HepG2 (cell line): ENCODE results near the gene TMEM79. TPM values are rescaled to one million over a fixed set of nuclear protein-coding genes. Genes with fewer than 3 reads are reported as not detected.

ENCODE experiments used
- AGO2 ChIP-seq: fragments of 200-400 bp; formaldehyde crosslinking; optimal IDR thresholded peaks from 2 replicates; pipeline ENCODE3; 2017; ENCODE audit warnings: mild to moderate bottlenecking, low read depth, low read length, moderate library complexity
- MEF2D ChIP-seq: sonication (generic); formaldehyde crosslinking; IDR thresholded peaks from 2 replicates; pipeline ENCODE4 v1.5.1; 2020; ENCODE audit warnings: mild to moderate bottlenecking, missing genetic modification reagents
- MTA1 ChIP-seq: sonication (generic); formaldehyde crosslinking; IDR thresholded peaks from 2 replicates; pipeline ENCODE4 v1.4.0; 2020; ENCODE audit warnings: missing genetic modification reagents, mild to moderate bottlenecking, borderline replicate concordance
- PPARG ChIP-seq: conservative IDR thresholded peaks from 2 replicates; pipeline ENCODE4 v1.6.1; 2016; ENCODE audit warnings: missing biosample characterization, missing genetic modification reagents
- ZFP41 ChIP-seq: sonication (generic); formaldehyde crosslinking; IDR thresholded peaks from 2 replicates; pipeline ENCODE4 v1.4.0; 2020; ENCODE audit warnings: mild to moderate bottlenecking, missing genetic modification reagents, borderline replicate concordance
- ZFX ChIP-seq: sonication (generic); formaldehyde crosslinking; IDR thresholded peaks from 2 replicates; pipeline ENCODE4 v1.4.0; 2020; ENCODE audit warnings: mild to moderate bottlenecking, low read depth, missing genetic modification reagents, moderate library complexity
- ZMYM2 ChIP-seq: sonication (generic); formaldehyde crosslinking; IDR thresholded peaks from 2 replicates; pipeline ENCODE4 v1.8.0; 2022; ENCODE audit warnings: mild to moderate bottlenecking, missing genetic modification reagents
- ZNF253 ChIP-seq: sonication (generic); formaldehyde crosslinking; IDR thresholded peaks from 2 replicates; pipeline ENCODE4 v1.8.0; 2022; ENCODE audit warnings: mild to moderate bottlenecking, missing genetic modification reagents, borderline replicate concordance
- ZNF292 ChIP-seq: sonication (generic); formaldehyde crosslinking; IDR thresholded peaks from 2 replicates; pipeline ENCODE4 v1.8.1; 2022; ENCODE audit warnings: mild to moderate bottlenecking, low read depth, missing genetic modification reagents, borderline replicate concordance
- ZNF432 ChIP-seq: sonication (generic); formaldehyde crosslinking; IDR thresholded peaks from 2 replicates; pipeline ENCODE4 v1.5.0; 2020; ENCODE audit warnings: missing genetic modification reagents, mild to moderate bottlenecking, borderline replicate concordance
- polyA plus RNA-seq, 8 experiments: library from polyadenylated mRNA; depleted of rRNA in 3 of 8; stranded (reverse) in 7 of 8; unstranded in 1 of 8; fragments of >200 nt; fragmentation: Illumina TruSeq in 4 of 8; extraction: Trizol in 4 of 8; gene quantifications; 2 replicates each; pipeline versions ENCODE4 v1.2.1 to v1.2.3, GENCODE V29; 2011 to 2016; ENCODE audit warnings: low read depth in 4 of 8, missing spikeins in 1 of 8, mixed read lengths in 1 of 8; ENCODE audit not compliant: insufficient read depth in 1 of 8
- total RNA-seq, 5 experiments: library from RNA; depleted of rRNA; stranded (reverse); fragments of >200 nt; fragmentation: Illumina TruSeq; extraction: Trizol; gene quantifications; 2 replicates each; pipeline ENCODE4 v1.2.3, GENCODE V29; 2016; ENCODE audit warnings: low read depth in 1 of 5
- TF ChIP-seq, protein P1 (sequence below): sonication (generic); formaldehyde crosslinking; IDR thresholded peaks from 2 replicates; pipeline ENCODE4 v1.5.0; 2020; ENCODE audit warnings: missing genetic modification reagents
- TF ChIP-seq, protein P2 (sequence below): sonication (generic); formaldehyde crosslinking; IDR thresholded peaks from 2 replicates; pipeline ENCODE4 v1.8.0; 2023; ENCODE audit warnings: mild to moderate bottlenecking, missing genetic modification reagents
- TF ChIP-seq, protein P3 (sequence below): sonication (generic); formaldehyde crosslinking; IDR thresholded peaks from 2 replicates; pipeline ENCODE4 v1.5.1; 2020; ENCODE audit warnings: mild to moderate bottlenecking, missing genetic modification reagents, moderate library complexity
- TF ChIP-seq, protein P4 (sequence below): sonication (generic); formaldehyde crosslinking; IDR thresholded peaks from 2 replicates; pipeline ENCODE4 v1.5.0; 2020; ENCODE audit warnings: missing genetic modification reagents, mild to moderate bottlenecking, borderline replicate concordance
- TF ChIP-seq, protein P5 (sequence below): sonication (generic); formaldehyde crosslinking; IDR thresholded peaks from 2 replicates; pipeline ENCODE4 v1.4.0; 2020; ENCODE audit warnings: low read depth, mild to moderate bottlenecking, missing genetic modification reagents

Gene TMEM79
- total and polyA plus RNA-seq, 2 of the 13 experiments (the other 11 are each of a cell fraction or from before 2014, with no cell fraction given), result 1.2 to 1.9 TPM

DNA sequence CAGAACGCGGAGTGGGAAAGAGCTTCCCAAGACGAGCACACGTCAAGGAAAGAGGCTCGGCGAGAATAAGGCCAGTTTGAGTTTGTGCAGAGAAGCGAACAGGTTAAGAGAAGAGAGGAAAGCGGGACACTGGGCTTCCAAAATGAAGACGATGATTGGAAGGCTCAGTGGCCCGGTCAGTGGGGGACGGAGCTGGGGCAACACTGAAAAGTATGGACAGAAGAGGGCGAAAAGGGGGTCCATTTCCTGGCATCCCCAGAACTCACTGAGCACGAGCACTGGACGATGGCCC lies 53.7 kb downstream of the TMEM79 start (continued):
- TF ChIP-seq MEF2D (CRISPR knock-in tag), result no peak
- no peak; the same call in 1 of the 2 replicates for TF ChIP-seq ZFP41
- TF ChIP-seq AGO2, result peak; percentile 49
- TF ChIP-seq, protein P1, sequence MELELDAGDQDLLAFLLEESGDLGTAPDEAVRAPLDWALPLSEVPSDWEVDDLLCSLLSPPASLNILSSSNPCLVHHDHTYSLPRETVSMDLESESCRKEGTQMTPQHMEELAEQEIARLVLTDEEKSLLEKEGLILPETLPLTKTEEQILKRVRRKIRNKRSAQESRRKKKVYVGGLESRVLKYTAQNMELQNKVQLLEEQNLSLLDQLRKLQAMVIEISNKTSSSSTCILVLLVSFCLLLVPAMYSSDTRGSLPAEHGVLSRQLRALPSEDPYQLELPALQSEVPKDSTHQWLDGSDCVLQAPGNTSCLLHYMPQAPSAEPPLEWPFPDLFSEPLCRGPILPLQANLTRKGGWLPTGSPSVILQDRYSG (CRISPR knock-in tag), result no peak
- no peak for TF ChIP-seq PPARG
- TF ChIP-seq, protein P2, sequence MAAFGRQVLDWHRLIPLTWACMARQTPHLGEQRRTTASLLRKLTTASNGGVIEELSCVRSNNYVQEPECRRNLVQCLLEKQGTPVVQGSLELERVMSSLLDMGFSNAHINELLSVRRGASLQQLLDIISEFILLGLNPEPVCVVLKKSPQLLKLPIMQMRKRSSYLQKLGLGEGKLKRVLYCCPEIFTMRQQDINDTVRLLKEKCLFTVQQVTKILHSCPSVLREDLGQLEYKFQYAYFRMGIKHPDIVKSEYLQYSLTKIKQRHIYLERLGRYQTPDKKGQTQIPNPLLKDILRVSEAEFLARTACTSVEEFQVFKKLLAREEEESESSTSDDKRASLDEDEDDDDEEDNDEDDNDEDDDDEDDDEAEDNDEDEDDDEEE, result no peak
- no peak for TF ChIP-seq ZNF432
- TF ChIP-seq, protein P3, sequence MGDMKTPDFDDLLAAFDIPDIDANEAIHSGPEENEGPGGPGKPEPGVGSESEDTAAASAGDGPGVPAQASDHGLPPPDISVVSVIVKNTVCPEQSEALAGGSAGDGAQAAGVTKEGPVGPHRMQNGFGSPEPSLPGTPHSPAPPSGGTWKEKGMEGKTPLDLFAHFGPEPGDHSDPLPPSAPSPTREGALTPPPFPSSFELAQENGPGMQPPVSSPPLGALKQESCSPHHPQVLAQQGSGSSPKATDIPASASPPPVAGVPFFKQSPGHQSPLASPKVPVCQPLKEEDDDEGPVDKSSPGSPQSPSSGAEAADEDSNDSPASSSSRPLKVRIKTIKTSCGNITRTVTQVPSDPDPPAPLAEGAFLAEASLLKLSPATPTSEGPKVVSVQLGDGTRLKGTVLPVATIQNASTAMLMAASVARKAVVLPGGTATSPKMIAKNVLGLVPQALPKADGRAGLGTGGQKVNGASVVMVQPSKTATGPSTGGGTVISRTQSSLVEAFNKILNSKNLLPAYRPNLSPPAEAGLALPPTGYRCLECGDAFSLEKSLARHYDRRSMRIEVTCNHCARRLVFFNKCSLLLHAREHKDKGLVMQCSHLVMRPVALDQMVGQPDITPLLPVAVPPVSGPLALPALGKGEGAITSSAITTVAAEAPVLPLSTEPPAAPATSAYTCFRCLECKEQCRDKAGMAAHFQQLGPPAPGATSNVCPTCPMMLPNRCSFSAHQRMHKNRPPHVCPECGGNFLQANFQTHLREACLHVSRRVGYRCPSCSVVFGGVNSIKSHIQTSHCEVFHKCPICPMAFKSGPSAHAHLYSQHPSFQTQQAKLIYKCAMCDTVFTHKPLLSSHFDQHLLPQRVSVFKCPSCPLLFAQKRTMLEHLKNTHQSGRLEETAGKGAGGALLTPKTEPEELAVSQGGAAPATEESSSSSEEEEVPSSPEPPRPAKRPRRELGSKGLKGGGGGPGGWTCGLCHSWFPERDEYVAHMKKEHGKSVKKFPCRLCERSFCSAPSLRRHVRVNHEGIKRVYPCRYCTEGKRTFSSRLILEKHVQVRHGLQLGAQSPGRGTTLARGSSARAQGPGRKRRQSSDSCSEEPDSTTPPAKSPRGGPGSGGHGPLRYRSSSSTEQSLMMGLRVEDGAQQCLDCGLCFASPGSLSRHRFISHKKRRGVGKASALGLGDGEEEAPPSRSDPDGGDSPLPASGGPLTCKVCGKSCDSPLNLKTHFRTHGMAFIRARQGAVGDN (CRISPR knock-in tag), result no peak
- TF ChIP-seq ZMYM2 (CRISPR knock-in tag), result no peak
- TF ChIP-seq ZNF253 (CRISPR knock-in tag), result peak; percentile 40; the same call in 1 of the 2 replicates
- TF ChIP-seq, protein P4, sequence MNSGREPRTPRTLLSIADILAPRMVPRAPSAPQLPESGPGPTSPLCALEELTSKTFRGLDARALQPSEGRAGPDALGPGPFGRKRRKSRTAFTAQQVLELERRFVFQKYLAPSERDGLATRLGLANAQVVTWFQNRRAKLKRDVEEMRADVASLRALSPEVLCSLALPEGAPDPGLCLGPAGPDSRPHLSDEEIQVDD (CRISPR knock-in tag), result no peak
- TF ChIP-seq ZNF292, result no peak
- TF ChIP-seq, protein P5, sequence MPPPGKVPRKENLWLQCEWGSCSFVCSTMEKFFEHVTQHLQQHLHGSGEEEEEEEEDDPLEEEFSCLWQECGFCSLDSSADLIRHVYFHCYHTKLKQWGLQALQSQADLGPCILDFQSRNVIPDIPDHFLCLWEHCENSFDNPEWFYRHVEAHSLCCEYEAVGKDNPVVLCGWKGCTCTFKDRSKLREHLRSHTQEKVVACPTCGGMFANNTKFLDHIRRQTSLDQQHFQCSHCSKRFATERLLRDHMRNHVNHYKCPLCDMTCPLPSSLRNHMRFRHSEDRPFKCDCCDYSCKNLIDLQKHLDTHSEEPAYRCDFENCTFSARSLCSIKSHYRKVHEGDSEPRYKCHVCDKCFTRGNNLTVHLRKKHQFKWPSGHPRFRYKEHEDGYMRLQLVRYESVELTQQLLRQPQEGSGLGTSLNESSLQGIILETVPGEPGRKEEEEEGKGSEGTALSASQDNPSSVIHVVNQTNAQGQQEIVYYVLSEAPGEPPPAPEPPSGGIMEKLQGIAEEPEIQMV (CRISPR knock-in tag), result no peak
- TF ChIP-seq ZFX (CRISPR knock-in tag), result no peak
- TF ChIP-seq MTA1 (CRISPR knock-in tag), result no peak
